GM12878 (cell line): ENCODE results near the gene PRR7. TPM values are rescaled to one million over a fixed set of nuclear protein-coding genes. Genes with fewer than 3 reads are reported as not detected.

Experiments used
- ATF2 ChIP-seq: IDR thresholded peaks from 2 replicates; pipeline ENCODE4 v1.6.1; 2012; ENCODE audit warnings: low read length, inconsistent platforms
- CBX5 ChIP-seq: sonication (generic); IDR thresholded peaks from 2 replicates; pipeline ENCODE4 v1.6.1; 2016; ENCODE audit warnings: low read depth, moderate library complexity, mild to moderate bottlenecking, inconsistent platforms
- IRF4 ChIP-seq: IDR thresholded peaks from 2 replicates; pipeline ENCODE4 v1.6.1; 2011; ENCODE audit warnings: low read depth, low read length
- KAT2A ChIP-seq: conservative IDR thresholded peaks from 2 replicates; pipeline ENCODE4 v1.6.1; 2011; ENCODE audit warnings: low read depth, low read length; ENCODE audit not compliant: control insufficient read depth
- PAX5 ChIP-seq: IDR thresholded peaks from 2 replicates; pipeline ENCODE4 v1.6.1; 2011; ENCODE audit warnings: low read depth, low read length, borderline replicate concordance
- SP1 ChIP-seq: IDR thresholded peaks from one replicate; pipeline ENCODE4 v1.6.1; 2011; ENCODE audit warnings: low read depth, low read length
- SREBF2 ChIP-seq: IDR thresholded peaks from 2 replicates; pipeline ENCODE4 v1.6.1; 2012; ENCODE audit warnings: mild to moderate bottlenecking, low read length
- STAT1 ChIP-seq: fragments of 450-650 bp; conservative IDR thresholded peaks from 2 replicates; pipeline ENCODE4 v1.6.1; 2014; ENCODE audit warnings: antibody characterized with exemption, mild to moderate bottlenecking
- ZNF622 ChIP-seq: fragments of 450-650 bp; IDR thresholded peaks from 2 replicates; pipeline ENCODE4 v1.6.1; 2017; ENCODE audit warnings: mild to moderate bottlenecking, inconsistent platforms
- polyA plus RNA-seq, 11 experiments: library from polyadenylated mRNA; depleted of rRNA in 4 of 11; unstranded in 6 of 11; stranded (reverse) in 5 of 11; fragments of >200 nt; fragmentation: Nextera tagmentation in 4 of 11; fragmentation: Illumina TruSeq in 1 of 11; extraction: Ambion mirVana in 4 of 11; extraction: Trizol in 1 of 11; gene quantifications; 1 replicate in 1 of 11; 2 replicates in 10 of 11; pipeline versions ENCODE4 v1.2.1 to v1.2.3, GENCODE V29; 2011 to 2016; ENCODE audit warnings: inconsistent platforms in 2 of 11, missing spikeins in 2 of 11, low read depth in 1 of 11
- total RNA-seq, 4 experiments: library from RNA; depleted of rRNA in 3 of 4; stranded (reverse); fragments of >200 nt in 3 of 4; fragmentation: Illumina TruSeq in 1 of 4; extraction: Trizol in 1 of 4; gene quantifications; 2 replicates each; pipeline versions ENCODE4 v1.2.1 to v1.2.3, GENCODE V29; 2013 to 2021
- TF ChIP-seq, protein P1 (sequence below): fragments of 450-650 bp; IDR thresholded peaks from 2 replicates; pipeline ENCODE4 v1.6.1; 2014; ENCODE audit warnings: mild to moderate bottlenecking
- TF ChIP-seq, protein P2 (sequence below): fragments of 450-650 bp; formaldehyde crosslinking; IDR thresholded peaks from 2 replicates; pipeline ENCODE4 v1.4.0; 2022; ENCODE audit warnings: mild to moderate bottlenecking, moderate library complexity
- TF ChIP-seq, protein P3 (sequence below): fragments of 450-650 bp; IDR thresholded peaks from 2 replicates; pipeline ENCODE4 v1.6.1; 2017; ENCODE audit warnings: low read depth, mild to moderate bottlenecking, moderate library complexity
- TF ChIP-seq, protein P4 (sequence below): IDR thresholded peaks from 2 replicates; pipeline ENCODE4 v1.6.1; 2012; ENCODE audit warnings: improper control_type of control experiment, low read depth, low read length; ENCODE audit not compliant: insufficient replicate concordance
- TF ChIP-seq, protein P5 (sequence below): IDR thresholded peaks from 2 replicates; pipeline ENCODE4 v1.6.1; 2011; ENCODE audit warnings: borderline replicate concordance, low read depth, mild to moderate bottlenecking, moderate library complexity, low read length; ENCODE audit not compliant: insufficient read depth, poor library complexity, severe bottlenecking

PRR7 gene
- total and polyA plus RNA-seq, 10 of the 15 experiments (the other 5 are each of a cell fraction or from before 2014, with no cell fraction given) = 0.09 to 18.8 (median 4.6) TPM; not detected in 2

DNA sequence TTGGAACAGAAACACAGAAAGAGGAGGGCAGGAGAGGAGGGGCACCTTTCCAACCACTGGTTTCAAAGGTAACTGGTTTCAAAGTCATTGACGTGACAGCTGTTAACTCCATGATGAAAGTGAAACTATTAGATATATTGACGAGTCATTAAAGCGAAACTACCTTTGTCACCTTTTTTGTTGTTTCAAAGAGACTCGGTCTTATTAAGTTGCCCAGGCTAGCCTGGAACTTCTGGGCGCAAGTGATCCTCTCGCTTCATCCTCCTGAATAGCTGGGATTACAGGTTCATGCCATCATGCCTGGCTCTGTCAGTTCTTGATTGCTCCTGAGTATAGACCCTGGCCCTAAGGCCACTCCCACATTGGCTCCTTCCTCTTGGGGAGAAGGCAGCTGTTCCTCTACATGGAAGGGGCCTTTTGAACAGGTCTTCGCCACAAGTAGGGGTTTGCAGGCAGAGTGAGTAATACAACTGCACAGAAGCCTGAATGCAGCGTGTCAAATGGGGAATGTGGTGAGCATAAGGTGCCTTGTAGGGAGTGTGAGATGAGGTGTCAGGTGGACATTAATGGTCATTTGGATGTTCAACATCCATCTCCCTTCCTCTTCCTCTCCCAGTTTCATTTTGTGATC is 33.9 kb upstream of the PRR7 start (continued):
- TF ChIP-seq KAT2A (no peak), IRF4 (peak; percentile 9; the same call in 1 of the 2 replicates), ZNF622 (no peak), ATF2 (no peak), SP1 (peak; percentile 36), STAT1 (0 out of 2 replicates have a peak, but pooled peaks have one; percentile 26), PAX5 (0 out of 2 replicates have a peak, but pooled peaks have one; percentile 5), SREBF2 (no peak), CBX5 (no peak)
- TF ChIP-seq, protein P1, sequence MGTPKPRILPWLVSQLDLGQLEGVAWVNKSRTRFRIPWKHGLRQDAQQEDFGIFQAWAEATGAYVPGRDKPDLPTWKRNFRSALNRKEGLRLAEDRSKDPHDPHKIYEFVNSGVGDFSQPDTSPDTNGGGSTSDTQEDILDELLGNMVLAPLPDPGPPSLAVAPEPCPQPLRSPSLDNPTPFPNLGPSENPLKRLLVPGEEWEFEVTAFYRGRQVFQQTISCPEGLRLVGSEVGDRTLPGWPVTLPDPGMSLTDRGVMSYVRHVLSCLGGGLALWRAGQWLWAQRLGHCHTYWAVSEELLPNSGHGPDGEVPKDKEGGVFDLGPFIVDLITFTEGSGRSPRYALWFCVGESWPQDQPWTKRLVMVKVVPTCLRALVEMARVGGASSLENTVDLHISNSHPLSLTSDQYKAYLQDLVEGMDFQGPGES = no peak
- TF ChIP-seq, protein P2, sequence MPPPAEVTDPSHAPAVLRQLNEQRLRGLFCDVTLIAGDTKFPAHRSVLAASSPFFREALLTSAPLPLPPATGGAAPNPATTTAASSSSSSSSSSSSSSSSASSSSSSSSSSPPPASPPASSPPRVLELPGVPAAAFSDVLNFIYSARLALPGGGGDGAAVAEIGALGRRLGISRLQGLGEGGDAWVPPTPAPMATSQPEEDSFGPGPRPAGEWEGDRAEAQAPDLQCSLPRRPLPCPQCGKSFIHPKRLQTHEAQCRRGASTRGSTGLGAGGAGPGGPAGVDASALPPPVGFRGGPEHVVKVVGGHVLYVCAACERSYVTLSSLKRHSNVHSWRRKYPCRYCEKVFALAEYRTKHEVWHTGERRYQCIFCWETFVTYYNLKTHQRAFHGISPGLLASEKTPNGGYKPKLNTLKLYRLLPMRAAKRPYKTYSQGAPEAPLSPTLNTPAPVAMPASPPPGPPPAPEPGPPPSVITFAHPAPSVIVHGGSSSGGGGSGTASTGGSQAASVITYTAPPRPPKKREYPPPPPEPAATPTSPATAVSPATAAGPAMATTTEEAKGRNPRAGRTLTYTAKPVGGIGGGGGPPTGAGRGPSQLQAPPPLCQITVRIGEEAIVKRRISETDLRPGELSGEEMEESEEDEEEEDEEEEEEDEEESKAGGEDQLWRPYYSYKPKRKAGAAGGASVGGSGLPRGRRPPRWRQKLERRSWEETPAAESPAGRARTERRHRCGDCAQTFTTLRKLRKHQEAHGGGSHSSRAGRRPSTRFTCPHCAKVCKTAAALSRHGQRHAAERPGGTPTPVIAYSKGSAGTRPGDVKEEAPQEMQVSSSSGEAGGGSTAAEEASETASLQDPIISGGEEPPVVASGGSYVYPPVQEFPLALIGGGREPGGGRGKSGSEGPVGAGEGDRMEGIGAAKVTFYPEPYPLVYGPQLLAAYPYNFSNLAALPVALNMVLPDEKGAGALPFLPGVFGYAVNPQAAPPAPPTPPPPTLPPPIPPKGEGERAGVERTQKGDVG (CRISPR knock-in tag) = no peak
- TF ChIP-seq, protein P3, sequence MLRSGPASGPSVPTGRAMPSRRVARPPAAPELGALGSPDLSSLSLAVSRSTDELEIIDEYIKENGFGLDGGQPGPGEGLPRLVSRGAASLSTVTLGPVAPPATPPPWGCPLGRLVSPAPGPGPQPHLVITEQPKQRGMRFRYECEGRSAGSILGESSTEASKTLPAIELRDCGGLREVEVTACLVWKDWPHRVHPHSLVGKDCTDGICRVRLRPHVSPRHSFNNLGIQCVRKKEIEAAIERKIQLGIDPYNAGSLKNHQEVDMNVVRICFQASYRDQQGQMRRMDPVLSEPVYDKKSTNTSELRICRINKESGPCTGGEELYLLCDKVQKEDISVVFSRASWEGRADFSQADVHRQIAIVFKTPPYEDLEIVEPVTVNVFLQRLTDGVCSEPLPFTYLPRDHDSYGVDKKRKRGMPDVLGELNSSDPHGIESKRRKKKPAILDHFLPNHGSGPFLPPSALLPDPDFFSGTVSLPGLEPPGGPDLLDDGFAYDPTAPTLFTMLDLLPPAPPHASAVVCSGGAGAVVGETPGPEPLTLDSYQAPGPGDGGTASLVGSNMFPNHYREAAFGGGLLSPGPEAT = peak; percentile 53
- TF ChIP-seq, protein P4, sequence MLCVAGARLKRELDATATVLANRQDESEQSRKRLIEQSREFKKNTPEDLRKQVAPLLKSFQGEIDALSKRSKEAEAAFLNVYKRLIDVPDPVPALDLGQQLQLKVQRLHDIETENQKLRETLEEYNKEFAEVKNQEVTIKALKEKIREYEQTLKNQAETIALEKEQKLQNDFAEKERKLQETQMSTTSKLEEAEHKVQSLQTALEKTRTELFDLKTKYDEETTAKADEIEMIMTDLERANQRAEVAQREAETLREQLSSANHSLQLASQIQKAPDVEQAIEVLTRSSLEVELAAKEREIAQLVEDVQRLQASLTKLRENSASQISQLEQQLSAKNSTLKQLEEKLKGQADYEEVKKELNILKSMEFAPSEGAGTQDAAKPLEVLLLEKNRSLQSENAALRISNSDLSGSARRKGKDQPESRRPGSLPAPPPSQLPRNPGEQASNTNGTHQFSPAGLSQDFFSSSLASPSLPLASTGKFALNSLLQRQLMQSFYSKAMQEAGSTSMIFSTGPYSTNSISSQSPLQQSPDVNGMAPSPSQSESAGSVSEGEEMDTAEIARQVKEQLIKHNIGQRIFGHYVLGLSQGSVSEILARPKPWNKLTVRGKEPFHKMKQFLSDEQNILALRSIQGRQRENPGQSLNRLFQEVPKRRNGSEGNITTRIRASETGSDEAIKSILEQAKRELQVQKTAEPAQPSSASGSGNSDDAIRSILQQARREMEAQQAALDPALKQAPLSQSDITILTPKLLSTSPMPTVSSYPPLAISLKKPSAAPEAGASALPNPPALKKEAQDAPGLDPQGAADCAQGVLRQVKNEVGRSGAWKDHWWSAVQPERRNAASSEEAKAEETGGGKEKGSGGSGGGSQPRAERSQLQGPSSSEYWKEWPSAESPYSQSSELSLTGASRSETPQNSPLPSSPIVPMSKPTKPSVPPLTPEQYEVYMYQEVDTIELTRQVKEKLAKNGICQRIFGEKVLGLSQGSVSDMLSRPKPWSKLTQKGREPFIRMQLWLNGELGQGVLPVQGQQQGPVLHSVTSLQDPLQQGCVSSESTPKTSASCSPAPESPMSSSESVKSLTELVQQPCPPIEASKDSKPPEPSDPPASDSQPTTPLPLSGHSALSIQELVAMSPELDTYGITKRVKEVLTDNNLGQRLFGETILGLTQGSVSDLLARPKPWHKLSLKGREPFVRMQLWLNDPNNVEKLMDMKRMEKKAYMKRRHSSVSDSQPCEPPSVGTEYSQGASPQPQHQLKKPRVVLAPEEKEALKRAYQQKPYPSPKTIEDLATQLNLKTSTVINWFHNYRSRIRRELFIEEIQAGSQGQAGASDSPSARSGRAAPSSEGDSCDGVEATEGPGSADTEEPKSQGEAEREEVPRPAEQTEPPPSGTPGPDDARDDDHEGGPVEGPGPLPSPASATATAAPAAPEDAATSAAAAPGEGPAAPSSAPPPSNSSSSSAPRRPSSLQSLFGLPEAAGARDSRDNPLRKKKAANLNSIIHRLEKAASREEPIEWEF = no peak
- TF ChIP-seq, protein P5, sequence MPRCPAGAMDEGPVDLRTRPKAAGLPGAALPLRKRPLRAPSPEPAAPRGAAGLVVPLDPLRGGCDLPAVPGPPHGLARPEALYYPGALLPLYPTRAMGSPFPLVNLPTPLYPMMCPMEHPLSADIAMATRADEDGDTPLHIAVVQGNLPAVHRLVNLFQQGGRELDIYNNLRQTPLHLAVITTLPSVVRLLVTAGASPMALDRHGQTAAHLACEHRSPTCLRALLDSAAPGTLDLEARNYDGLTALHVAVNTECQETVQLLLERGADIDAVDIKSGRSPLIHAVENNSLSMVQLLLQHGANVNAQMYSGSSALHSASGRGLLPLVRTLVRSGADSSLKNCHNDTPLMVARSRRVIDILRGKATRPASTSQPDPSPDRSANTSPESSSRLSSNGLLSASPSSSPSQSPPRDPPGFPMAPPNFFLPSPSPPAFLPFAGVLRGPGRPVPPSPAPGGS = no peak
